Common myeloid progenitor, CD34-positive (primary cell): Measurements from ENCODE around the gene CCDC9.

Experiments
- CTCF ChIA-PET: fragments of 350-600 bp; sonication (Branson Sonifier 250); formaldehyde crosslinking; loops from one replicate; lab custom pipeline; 2021; ENCODE audit warnings: antibody characterized with exemption; lab: Charles Lee
- POLR2A ChIA-PET: fragments of 350-600 bp; sonication (Branson Sonifier 250); formaldehyde crosslinking; loops from one replicate; lab custom pipeline; 2021; ENCODE audit warnings: antibody characterized with exemption; lab: Charles Lee
- DNase-seq, 3 donors: peaks; one replicate each; pipeline versions ENCODE4 v3.0.0 to v3.0.0-alpha.2; 2013
- H3K27ac ChIP-seq, 2 experiments: 1 replicate in 1 of 2; 2 replicates in 1 of 2; pipeline ENCODE4 v1.7.0; 2013; ENCODE audit warnings: inconsistent platforms in 2 of 2, low read length in 2 of 2, mild to moderate bottlenecking in 2 of 2, low read depth in 1 of 2, moderate library complexity in 1 of 2; ENCODE audit not compliant: severe bottlenecking in 2 of 2, insufficient read depth in 1 of 2, poor library complexity in 1 of 2
- H3K27me3 ChIP-seq, 5 experiments: replicated peaks in 2 of 5; 1 replicate in 3 of 5; 2 replicates in 2 of 5; pipeline versions ENCODE4 v1.6.1 to v1.7.0; 2013; ENCODE audit warnings: low read length in 4 of 5, mild to moderate bottlenecking in 2 of 5, moderate library complexity in 2 of 5, inconsistent platforms in 1 of 5; ENCODE audit not compliant: insufficient read depth in 5 of 5, control insufficient read depth in 4 of 5
- H3K36me3 ChIP-seq, 4 experiments: 1 replicate in 2 of 4; 2 replicates in 2 of 4; pipeline versions ENCODE4 v1.6.1 to v1.7.0; 2013; ENCODE audit warnings: low read length in 3 of 4, control low read depth in 1 of 4, mild to moderate bottlenecking in 1 of 4; ENCODE audit not compliant: control insufficient read depth in 4 of 4, insufficient read depth in 4 of 4
- H3K4me1 ChIP-seq, 4 experiments: 1 replicate in 3 of 4; 2 replicates in 1 of 4; pipeline versions ENCODE4 v1.6.1 to v1.7.1; 2013; ENCODE audit warnings: low read length in 3 of 4, mild to moderate bottlenecking in 3 of 4, control low read depth in 1 of 4, inconsistent platforms in 1 of 4, moderate library complexity in 1 of 4; ENCODE audit not compliant: control insufficient read depth in 4 of 4, insufficient read depth in 4 of 4; ENCODE audit errors: control extremely low read depth in 1 of 4
- H3K4me3 ChIP-seq, 7 experiments: 1 replicate in 4 of 7; 2 replicates in 3 of 7; pipeline versions ENCODE4 v1.5.1 to v1.7.0; 2013; ENCODE audit warnings: mild to moderate bottlenecking in 7 of 7, low read length in 6 of 7, moderate library complexity in 6 of 7, inconsistent platforms in 2 of 7, low read depth in 2 of 7, control low read depth in 1 of 7; ENCODE audit not compliant: insufficient read depth in 4 of 7, control insufficient read depth in 1 of 7; ENCODE audit errors: extremely low read depth in 1 of 7
- H3K9me3 ChIP-seq, 5 experiments: 1 replicate in 4 of 5; 2 replicates in 1 of 5; pipeline versions ENCODE4 v1.6.1 to v1.7.1; 2013; ENCODE audit warnings: low read length in 4 of 5, mild to moderate bottlenecking in 2 of 5, inconsistent platforms in 1 of 5, low read depth in 1 of 5, moderate library complexity in 1 of 5; ENCODE audit not compliant: control insufficient read depth in 4 of 5, insufficient read depth in 2 of 5; ENCODE audit errors: control extremely low read depth in 1 of 5
- WGBS: methylation state at CpG from one replicate; pipeline ENCODE4 v1.1.5; 2013; ENCODE audit not compliant: insufficient coverage; 5-methylcytosine and 5-hydroxymethylcytosine counted together

The CCDC9 gene

DNA sequence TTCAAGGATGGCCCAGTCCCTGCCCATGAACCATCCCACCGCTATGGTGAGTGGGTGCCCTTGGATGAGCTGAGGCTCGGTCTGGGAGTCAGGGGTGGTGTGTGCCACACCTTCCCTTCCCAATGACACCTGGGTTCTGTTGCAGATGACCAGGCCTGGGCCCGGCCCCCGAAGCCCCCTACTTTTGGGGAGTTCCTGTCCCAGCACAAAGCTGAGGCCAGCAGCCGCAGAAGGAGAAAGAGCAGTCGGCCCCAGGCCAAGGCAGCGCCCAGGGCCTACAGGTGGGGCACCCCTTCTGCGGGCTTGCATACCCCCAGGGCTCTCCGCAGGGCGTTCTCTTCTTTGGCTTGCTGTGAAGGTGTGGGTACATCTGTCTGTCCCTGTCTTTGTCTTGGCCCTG is 14.1 kb downstream of the CCDC9 start:
- Histone ChIP-seq H3K27ac (no peak overlapping the region), H3K4me1 (peaks cover under 1 to 30% (median 23%) of the 10 kb centered on the region in 4 experiments), H3K36me3 (peaks cover 5 to 40% (median 30%) of the 10 kb centered on the region in 4 experiments), H3K9me3 (no peaks in the 10 kb centered on the region), H3K4me3 (no peak overlapping the region), H3K27me3 (no peaks in the 10 kb centered on the region)
- POLR2A ChIA-PET: no interaction called here
- no peak for DNase-seq
- CTCF ChIA-PET: interaction anchor here (0.7 kb wide), 1 partner anchor 60 kb away, joined by 4 read pairs; no protein-coding TSS in a partner anchor
- 97% methylated on average over 10 of the region's 10 CpGs for WGBS

DNA sequence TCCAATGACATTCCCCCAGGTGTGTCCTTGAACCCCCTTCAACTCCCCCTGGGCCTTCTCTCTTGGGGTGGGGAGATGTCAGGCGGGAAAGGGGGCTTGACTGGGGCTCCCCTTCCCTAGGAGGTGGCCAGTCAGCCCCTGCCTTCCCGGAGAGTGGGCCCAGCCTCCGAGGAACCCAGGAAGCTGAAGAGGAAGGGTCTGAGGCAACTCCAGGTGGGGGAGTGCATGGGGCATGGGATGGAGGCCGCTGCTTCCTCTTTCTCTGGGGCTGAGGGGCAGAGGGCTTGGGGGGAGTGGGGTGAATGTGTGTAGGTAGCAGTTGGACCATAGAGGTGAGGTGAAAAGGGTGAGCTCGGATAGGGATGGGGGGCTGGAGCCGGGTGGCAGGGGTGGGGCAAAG is 15.6 kb downstream of the CCDC9 start:
- ChIA-PET POLR2A (interaction anchor here (4.2 kb wide), 1 partner anchor 15 kb away, joined by 25 read pairs; the partner anchor contains the start of gene CCDC9), CTCF (interaction anchor here (0.6 to 1.9 kb wide), 3 partner anchors 10 to 115 kb away, joined by 3 to 6 read pairs (median 4); no protein-coding TSS in a partner anchor)
- Histone ChIP-seq H3K4me3 (no peak overlapping the region), H3K27me3 (no peaks in the 10 kb centered on the region), H3K4me1 (peaks cover 2 to 32% (median 25%) of the 10 kb centered on the region in 4 experiments), H3K36me3 (peaks cover 5 to 34% (median 24%) of the 10 kb centered on the region in 4 experiments), H3K27ac (no peak overlapping the region), H3K9me3 (no peaks in the 10 kb centered on the region)
- DNase-seq: no peak
- 69% methylated on average over 5 of the region's 6 CpGs for whole genome bisulfite sequencing

DNA sequence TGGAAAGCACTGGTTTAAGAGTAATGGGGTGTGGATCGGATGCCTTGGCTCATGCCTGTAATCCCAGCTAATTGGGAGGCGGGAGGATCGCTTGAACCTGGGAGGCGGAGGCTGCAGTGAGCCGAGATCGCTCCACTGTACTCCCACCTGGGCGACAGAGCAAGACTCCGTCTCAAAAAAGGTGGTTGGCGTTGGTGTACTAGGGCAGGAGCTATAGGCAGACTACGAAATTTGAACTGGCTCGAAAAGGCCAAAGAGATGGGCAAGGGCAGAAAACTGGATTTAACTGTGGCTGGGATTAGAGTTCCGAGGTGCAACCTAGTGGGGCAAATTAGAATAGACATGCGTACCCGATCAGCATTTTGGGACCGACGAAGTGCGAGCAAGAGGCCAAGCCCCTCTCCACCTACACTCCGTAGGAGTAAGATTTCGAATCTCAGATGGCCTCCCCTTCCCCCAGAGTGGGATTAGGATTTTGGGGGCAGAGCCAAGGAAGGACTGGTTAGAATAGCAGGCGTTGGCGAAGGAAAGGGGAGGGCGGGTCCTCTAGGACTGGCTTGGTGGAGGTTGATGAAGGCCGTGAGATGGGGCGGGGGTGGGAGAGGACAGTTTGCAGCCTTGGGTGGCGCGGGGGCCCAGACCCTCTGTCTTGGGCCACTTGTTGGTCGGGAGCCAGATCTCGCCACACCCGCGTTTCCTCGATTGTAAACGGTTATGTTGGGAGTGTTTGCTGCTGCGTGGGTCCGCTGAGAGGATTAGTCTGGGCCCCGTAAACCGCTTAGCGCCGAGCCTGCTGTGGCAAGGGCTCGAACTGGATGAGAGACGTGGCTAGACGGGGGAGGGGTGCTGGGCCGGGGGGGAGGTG is 16.4 kb downstream of the CCDC9 start:
- Histone ChIP-seq H3K4me1 (peaks cover 2 to 32% (median 25%) of the 10 kb centered on the region in 4 experiments), H3K4me3 (peak overlapping the region; percentile 68 to 93 (median 86)), H3K9me3 (no peaks in the 10 kb centered on the region), H3K27me3 (no peaks in the 10 kb centered on the region), H3K36me3 (peaks cover 5 to 28% (median 21%) of the 10 kb centered on the region in 4 experiments), H3K27ac (peak overlapping the region; percentile 74 to 90)
- POLR2A ChIA-PET: interaction anchor here (4.2 kb wide), 1 partner anchor 16 kb away, joined by 25 read pairs; the partner anchor contains the start of gene CCDC9
- peak; percentile 29 to 83 (median 68) for DNase-seq
- CTCF ChIA-PET: interaction anchor here (0.6 to 1.9 kb wide), 3 partner anchors 11 to 114 kb away, joined by 3 to 6 read pairs (median 4); no protein-coding TSS in a partner anchor
- WGBS: 55% methylated on average over 29 of the region's 42 CpGs

DNA sequence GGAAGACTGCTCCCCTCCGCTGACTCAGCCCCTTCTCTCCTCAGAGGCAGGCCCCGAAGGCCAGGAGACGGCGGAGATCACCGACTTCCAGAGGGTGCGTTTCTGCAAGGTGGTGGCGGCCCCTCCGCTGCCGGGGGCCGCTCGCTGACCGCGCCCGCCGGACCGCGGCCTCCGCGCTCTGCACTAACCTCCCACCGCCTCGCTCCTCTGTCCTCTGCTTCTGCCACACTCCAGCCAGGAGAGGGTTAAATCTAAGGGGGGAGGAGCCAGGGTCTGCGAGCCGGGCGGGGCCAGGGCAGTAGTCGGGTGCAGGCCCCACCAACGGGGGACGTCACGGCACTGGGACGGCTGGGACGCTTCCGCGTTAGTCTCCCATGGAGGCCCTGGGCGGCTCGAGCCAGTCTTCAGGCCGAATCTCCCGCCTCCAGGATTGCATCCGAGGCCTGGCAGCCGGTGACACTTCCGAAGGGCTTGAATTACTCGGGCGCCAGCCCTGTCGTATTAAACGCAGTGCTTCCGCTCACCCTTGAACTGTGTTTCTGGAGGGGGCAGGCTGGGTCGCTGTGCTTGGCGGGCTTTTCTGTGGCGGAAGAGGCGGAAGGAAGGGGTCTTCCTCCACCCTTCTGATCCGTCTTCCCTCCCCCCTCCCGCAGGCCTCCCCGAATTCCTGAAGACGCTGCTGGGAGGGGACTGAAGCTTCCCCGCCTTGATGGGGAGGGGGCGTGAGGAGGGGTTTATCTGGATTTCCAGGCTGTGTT is 17.2 kb downstream of the CCDC9 start:
- Histone ChIP-seq H3K36me3 (peaks cover 3 to 25% (median 18%) of the 10 kb centered on the region in 4 experiments), H3K27ac (peak overlapping the region; percentile 74 to 90), H3K4me1 (peaks cover 2 to 32% (median 25%) of the 10 kb centered on the region in 4 experiments), H3K4me3 (peak overlapping the region; percentile 68 to 93 (median 86)), H3K9me3 (no peaks in the 10 kb centered on the region), H3K27me3 (no peaks in the 10 kb centered on the region)
- CTCF ChIA-PET: interaction anchor here (0.5 to 3.5 kb wide), 4 partner anchors 11 to 1746 kb away, joined by 3 to 13 read pairs (median 4); no protein-coding TSS in a partner anchor
- under 1% methylated on average over 23 of the region's 54 CpGs for WGBS
- DNase-seq: peak; percentile 86 to 94 (median 94)
- POLR2A ChIA-PET: interaction anchor here (0.7 to 4.2 kb wide), 6 partner anchors 11 to 75 kb away, joined by 3 to 25 read pairs (median 3); partner anchors contain the start of genes CCDC9 and DHX34

DNA sequence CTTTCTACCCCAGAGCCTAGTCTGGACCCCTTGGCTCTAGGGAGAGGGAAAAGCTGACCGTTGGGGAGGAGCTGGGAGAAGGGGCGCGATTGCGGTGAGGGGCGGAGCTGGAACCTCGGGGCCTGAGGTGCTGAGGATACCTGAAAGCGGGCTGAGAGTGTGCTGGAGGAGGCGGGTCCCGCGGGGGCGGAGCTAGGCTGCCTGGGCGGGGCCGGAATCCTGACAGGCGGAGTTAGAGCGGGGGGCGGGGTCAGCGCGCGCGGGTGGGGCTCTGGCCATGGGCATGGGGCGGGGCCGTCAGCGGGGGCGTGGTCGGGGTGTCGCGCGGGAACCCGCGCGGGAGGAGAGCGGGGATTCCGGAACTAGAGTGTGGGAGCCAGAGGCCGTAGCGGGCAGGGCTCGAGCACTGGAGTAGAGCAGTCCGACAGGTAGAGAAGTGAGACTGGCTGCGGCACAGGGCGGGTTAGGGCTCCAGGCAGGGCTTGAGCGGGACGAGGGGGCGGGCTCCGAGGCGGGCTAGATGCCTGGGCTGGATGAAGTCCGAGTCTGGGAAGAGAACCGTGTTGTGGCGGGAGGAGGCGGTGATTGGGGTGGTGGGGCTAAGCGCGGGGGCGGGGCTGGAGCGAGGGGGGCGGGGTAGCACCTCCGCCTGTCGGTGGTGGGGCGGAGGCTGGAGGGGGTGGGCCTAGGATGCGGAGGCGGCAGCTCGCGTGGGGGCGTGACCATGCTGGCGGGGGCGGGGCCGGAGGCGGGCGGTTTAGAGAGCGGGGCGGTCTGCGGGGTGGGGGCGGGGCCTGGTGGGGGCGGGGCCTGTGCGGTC is 18.0 kb downstream of the CCDC9 start, which contains the start of gene INAFM1:
INAFM1 (plus strand) TSS at position 815 of the 820 bp plus-strand sequence. CDS start 35 bp downstream, outside the sequence.
- Histone ChIP-seq H3K27ac (peak within 1 kb of the TSS; percentile 74 to 90), H3K4me3 (peak within 1 kb of the TSS; percentile 72 to 93 (median 86)), H3K9me3 (no peaks in the 10 kb centered on the region), H3K4me1 (peaks cover 2 to 32% (median 25%) of the 10 kb centered on the region in 4 experiments), H3K36me3 (peaks cover 3 to 24% (median 17%) of the 10 kb centered on the region in 4 experiments), H3K27me3 (no peaks in the 10 kb centered on the region)
- peak; percentile 89 to 94 (median 94) for DNase-seq
- under 1% methylated on average over 30 of the region's 72 CpGs for WGBS
- CTCF ChIA-PET: interaction anchor here (0.5 to 3.5 kb wide), 9 partner anchors 10 to 1747 kb away, joined by 3 to 13 read pairs (median 3); no protein-coding TSS in a partner anchor
- POLR2A ChIA-PET: interaction anchor here (0.7 to 4.2 kb wide), 7 partner anchors 12 to 75 kb away, joined by 3 to 25 read pairs (median 3); partner anchors contain the start of genes CCDC9 and DHX34
